Gastrocnemius medialis (tissue), 4 donors: Measurements from ENCODE around the gene PFDN1.

ENCODE experiments used
- POLR2A ChIP-seq, 2 donors: fragments of 450-650 bp; IDR thresholded peaks; one replicate each; pipeline ENCODE4 v1.6.1; 2017; ENCODE audit warnings: antibody characterized with exemption in 2 of 2, mild to moderate bottlenecking in 2 of 2, moderate library complexity in 2 of 2
- TF ChIP-seq, protein P1 (sequence below), 5 experiments: fragments of 450-650 bp in 3 of 5; fragments of 200-600 bp in 2 of 5; sonication (generic) in 2 of 5; IDR thresholded peaks in 4 of 5; conservative IDR thresholded peaks in 1 of 5; 1 replicate in 4 of 5; 2 replicates in 1 of 5; pipeline ENCODE4 v1.5.1; 2016 to 2019; ENCODE audit warnings: antibody characterized with exemption in 5 of 5, mild to moderate bottlenecking in 3 of 5, moderate library complexity in 3 of 5

DNA sequence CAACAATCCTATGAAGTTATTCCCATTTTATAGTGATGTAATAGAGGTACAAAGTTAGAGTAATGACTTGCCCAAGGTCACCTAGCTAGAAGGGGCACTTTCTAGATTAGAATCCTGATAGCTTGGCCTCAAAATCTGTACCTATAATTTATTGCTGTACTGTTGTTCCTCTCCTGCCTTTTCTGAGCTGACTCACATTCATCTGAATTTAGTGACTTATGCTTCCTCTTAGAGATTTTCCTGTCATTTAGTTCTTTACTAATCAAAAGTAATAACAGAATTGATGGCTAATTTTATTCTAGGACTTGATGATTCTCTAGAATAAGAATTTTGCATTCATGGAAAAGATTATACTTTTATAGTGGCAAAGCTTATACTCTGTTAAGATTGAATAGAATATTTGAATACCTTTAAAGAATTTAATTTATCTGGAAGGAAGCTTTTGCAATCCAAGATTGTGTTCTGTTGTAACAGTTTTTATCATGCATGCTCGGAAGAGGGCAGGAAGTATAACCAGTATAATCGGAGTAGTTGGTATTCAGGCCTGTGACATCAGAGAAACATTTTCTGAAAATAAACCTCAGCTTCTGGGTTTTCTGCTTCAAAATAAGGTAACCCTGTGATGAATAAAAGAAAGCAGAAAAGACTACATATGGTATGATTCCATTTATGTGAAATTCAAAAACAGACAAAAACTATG lies 106.6 kb downstream of the PFDN1 start:
- TF ChIP-seq, protein P1, sequence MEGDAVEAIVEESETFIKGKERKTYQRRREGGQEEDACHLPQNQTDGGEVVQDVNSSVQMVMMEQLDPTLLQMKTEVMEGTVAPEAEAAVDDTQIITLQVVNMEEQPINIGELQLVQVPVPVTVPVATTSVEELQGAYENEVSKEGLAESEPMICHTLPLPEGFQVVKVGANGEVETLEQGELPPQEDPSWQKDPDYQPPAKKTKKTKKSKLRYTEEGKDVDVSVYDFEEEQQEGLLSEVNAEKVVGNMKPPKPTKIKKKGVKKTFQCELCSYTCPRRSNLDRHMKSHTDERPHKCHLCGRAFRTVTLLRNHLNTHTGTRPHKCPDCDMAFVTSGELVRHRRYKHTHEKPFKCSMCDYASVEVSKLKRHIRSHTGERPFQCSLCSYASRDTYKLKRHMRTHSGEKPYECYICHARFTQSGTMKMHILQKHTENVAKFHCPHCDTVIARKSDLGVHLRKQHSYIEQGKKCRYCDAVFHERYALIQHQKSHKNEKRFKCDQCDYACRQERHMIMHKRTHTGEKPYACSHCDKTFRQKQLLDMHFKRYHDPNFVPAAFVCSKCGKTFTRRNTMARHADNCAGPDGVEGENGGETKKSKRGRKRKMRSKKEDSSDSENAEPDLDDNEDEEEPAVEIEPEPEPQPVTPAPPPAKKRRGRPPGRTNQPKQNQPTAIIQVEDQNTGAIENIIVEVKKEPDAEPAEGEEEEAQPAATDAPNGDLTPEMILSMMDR (IDR thresholded peaks at IDR 0.05 in 4 of 5, conservative IDR thresholded peaks at IDR 0.05 in 1 of 5) = no peak
- no peak for TF ChIP-seq POLR2A (IDR thresholded peaks at IDR 0.05)
